Hepatocyte (in vitro differentiated cells): ENCODE measurements around the gene SLC9A3. TPM values are rescaled to one million over a fixed set of nuclear protein-coding genes. Genes with fewer than 3 reads are reported as not detected.

Experiments used
- DNase-seq: peaks from one replicate; pipeline ENCODE4 v3.0.0-alpha.2; 2016; ENCODE audit warnings: low spot score
- H2AFZ ChIP-seq: fragments of 200-600 bp; sonication (generic); 2 replicates; pipeline ENCODE4 v1.6.0; 2016; ENCODE audit warnings: antibody characterized with exemption, mild to moderate bottlenecking
- H3K27ac ChIP-seq: fragments of 200-600 bp; sonication (generic); 2 replicates; pipeline ENCODE4 v1.5.1; 2016; ENCODE audit warnings: mild to moderate bottlenecking
- H3K27me3 ChIP-seq: fragments of 200-600 bp; sonication (generic); 2 replicates; pipeline ENCODE4 v1.6.1; 2016
- H3K36me3 ChIP-seq: fragments of 200-600 bp; sonication (generic); replicated peaks from 2 replicates; pipeline ENCODE4 v1.5.1; 2016; ENCODE audit warnings: low read depth; ENCODE audit not compliant: insufficient read depth
- H3K4me1 ChIP-seq: fragments of 200-600 bp; sonication (generic); 2 replicates; pipeline ENCODE4 v1.5.1; 2016; ENCODE audit warnings: mild to moderate bottlenecking, moderate library complexity; ENCODE audit not compliant: insufficient read depth
- H3K4me2 ChIP-seq: fragments of 200-600 bp; sonication (generic); 2 replicates; pipeline ENCODE4 v1.6.0; 2016
- H3K4me3 ChIP-seq: fragments of 200-600 bp; sonication (generic); 2 replicates; pipeline ENCODE4 v1.5.1; 2016; ENCODE audit warnings: mild to moderate bottlenecking
- H3K79me2 ChIP-seq: fragments of 200-600 bp; sonication (generic); 2 replicates; pipeline ENCODE4 v1.6.0; 2017; ENCODE audit warnings: mild to moderate bottlenecking
- H3K9me2 ChIP-seq: fragments of 200-600 bp; sonication (generic); replicated peaks from 2 replicates; pipeline ENCODE4 v1.6.0; 2017; ENCODE audit warnings: mild to moderate bottlenecking; ENCODE audit not compliant: insufficient read depth
- H3K9me3 ChIP-seq: fragments of 200-600 bp; sonication (generic); 2 replicates; pipeline ENCODE4 v1.5.1; 2016; ENCODE audit warnings: low read depth, mild to moderate bottlenecking
- H4K20me1 ChIP-seq: fragments of 200-600 bp; sonication (generic); 2 replicates; pipeline ENCODE4 v1.6.0; 2016; ENCODE audit warnings: mild to moderate bottlenecking; ENCODE audit not compliant: insufficient read depth, poor library complexity, severe bottlenecking
- EZH2 ChIP-seq: fragments of 200-600 bp; sonication (generic); IDR thresholded peaks from 2 replicates; pipeline ENCODE4 v1.6.1; 2016; ENCODE audit warnings: antibody characterized with exemption, mild to moderate bottlenecking, borderline replicate concordance
- EZH2phosphoT487 ChIP-seq: fragments of 200-600 bp; sonication (generic); IDR thresholded peaks from one replicate; pipeline ENCODE4 v1.6.1; 2018; ENCODE audit warnings: antibody characterized with exemption, mild to moderate bottlenecking, low read depth, moderate library complexity; ENCODE audit not compliant: unreplicated experiment, severe bottlenecking
- WGBS: methylation state at CpG from one replicate; pipeline ENCODE4 v1.1.6; 2016; ENCODE audit warnings: low lambda C conversion rate; ENCODE audit errors: missing lambda C conversion rate; 5-methylcytosine and 5-hydroxymethylcytosine counted together
- polyA plus RNA-seq: library from polyadenylated mRNA; unstranded; fragments of >200 nt; fragmentation: Nextera tagmentation; extraction: Ambion mirVana; gene quantifications from 2 replicates; pipeline ENCODE4 v1.2.1, GENCODE V29; 2016
- total RNA-seq: library from RNA; depleted of rRNA; stranded (reverse); fragments of >200 nt; gene quantifications from 2 replicates; pipeline ENCODE4 v1.2.3, GENCODE V29; 2014
- TF ChIP-seq, protein P1 (sequence below): fragments of 200-600 bp; sonication (generic); IDR thresholded peaks from 2 replicates; pipeline ENCODE4 v1.5.1; 2016; ENCODE audit warnings: antibody characterized with exemption, mild to moderate bottlenecking; ENCODE audit not compliant: poor library complexity

Gene SLC9A3
- total and polyA plus RNA-seq, 2 experiments from 2014 or later: 4.8 to 7.4 TPM

DNA sequence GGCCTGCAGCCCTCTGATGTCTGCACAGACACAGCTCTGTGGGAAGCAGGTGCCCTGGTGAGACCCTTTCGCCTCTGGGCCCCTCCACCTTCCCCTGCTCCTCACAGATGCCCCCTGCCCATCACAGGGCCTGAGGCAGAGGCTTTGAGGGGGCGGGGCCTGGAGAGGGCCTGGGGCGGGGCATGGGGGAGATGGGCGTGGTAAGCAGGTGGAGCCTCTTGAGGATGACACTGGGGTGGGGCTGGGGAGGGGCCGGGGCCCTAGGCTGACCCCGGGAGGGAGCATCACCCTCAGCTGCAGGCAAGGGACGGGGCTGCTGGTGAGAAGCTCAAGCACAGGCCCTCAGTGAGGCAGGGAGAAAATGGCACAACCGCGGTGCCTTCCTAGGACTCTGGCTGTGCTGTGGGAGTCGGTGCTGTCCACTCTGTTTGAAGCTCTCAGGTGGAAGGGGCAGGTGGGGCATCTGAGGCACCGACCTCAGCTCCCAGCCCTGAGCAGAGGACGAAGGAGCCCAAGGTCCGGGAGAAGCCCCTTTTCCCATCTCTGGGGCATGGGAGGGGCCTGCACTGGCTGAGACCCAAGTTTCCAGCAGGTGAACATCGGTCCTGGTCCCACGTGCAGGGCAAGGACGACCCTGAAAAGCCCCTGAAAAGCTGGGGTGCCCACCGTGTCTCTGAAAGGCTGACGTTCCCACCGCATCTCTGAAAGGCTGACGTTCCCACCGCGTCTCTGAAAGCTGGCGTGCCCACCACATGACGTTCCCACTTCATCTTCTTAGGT, 17.5 kb upstream of the SLC9A3 start:
- Histone ChIP-seq H3K4me2 (no peak overlapping the region), H3K4me1 (peaks cover 3% of the 10 kb centered on the region), H3K27me3 (peaks cover 8% of the 10 kb centered on the region), H2AFZ (no peak overlapping the region), H3K36me3 (no peaks in the 10 kb centered on the region), H3K27ac (no peak overlapping the region), H3K79me2 (no peaks in the 10 kb centered on the region), H3K9me3 (no peaks in the 10 kb centered on the region), H3K9me2 (no peaks in the 10 kb centered on the region), H3K4me3 (no peak overlapping the region), H4K20me1 (no peaks in the 10 kb centered on the region)
- 86% methylated on average over 18 of the region's 24 CpGs for WGBS
- no peak for TF ChIP-seq EZH2phosphoT487
- no peak for DNase-seq

DNA sequence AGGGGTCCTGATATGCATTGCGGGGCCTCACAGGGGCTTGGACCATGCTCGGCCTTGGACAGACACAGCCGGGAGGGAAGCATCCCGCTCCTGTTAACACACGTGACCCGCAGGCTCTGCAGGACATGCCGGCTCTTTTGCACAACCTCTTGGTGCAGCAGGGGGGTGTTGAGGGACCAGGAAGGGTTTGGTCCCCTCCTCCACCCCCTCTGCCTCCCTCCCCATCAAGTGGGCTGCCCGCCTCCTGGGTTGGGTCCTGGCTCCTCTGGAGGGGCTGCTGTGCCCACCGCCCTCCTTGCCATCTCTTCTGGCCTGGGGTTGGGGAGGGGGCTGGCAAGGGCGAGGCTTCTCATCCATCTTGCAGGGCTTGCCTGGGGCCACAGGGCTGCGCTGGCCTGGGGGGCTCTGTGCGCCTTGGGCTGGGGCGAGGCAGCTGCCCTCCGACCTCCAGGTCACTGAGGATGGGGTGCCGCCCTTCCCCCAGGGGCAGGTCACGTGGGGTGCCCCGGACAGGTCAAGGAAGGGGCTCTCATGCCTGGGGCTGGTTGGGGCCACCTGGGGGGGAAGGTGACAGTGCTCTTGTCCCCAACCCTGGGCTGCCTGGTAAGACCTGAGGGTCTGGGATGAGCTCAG, 16.8 kb upstream of the SLC9A3 start:
- Histone ChIP-seq H3K4me2 (no peak overlapping the region), H3K79me2 (no peaks in the 10 kb centered on the region), H2AFZ (no peak overlapping the region), H3K9me2 (no peaks in the 10 kb centered on the region), H3K27ac (no peak overlapping the region), H4K20me1 (no peaks in the 10 kb centered on the region), H3K9me3 (no peaks in the 10 kb centered on the region), H3K4me3 (no peak overlapping the region), H3K36me3 (no peaks in the 10 kb centered on the region), H3K27me3 (peaks cover 8% of the 10 kb centered on the region), H3K4me1 (no peaks in the 10 kb centered on the region)
- WGBS: 85% methylated on average over 16 of the region's 17 CpGs
- TF ChIP-seq, protein P1, sequence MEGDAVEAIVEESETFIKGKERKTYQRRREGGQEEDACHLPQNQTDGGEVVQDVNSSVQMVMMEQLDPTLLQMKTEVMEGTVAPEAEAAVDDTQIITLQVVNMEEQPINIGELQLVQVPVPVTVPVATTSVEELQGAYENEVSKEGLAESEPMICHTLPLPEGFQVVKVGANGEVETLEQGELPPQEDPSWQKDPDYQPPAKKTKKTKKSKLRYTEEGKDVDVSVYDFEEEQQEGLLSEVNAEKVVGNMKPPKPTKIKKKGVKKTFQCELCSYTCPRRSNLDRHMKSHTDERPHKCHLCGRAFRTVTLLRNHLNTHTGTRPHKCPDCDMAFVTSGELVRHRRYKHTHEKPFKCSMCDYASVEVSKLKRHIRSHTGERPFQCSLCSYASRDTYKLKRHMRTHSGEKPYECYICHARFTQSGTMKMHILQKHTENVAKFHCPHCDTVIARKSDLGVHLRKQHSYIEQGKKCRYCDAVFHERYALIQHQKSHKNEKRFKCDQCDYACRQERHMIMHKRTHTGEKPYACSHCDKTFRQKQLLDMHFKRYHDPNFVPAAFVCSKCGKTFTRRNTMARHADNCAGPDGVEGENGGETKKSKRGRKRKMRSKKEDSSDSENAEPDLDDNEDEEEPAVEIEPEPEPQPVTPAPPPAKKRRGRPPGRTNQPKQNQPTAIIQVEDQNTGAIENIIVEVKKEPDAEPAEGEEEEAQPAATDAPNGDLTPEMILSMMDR: no peak
- TF ChIP-seq EZH2phosphoT487 (no peak), EZH2 (no peak)
- DNase-seq: no peak

DNA sequence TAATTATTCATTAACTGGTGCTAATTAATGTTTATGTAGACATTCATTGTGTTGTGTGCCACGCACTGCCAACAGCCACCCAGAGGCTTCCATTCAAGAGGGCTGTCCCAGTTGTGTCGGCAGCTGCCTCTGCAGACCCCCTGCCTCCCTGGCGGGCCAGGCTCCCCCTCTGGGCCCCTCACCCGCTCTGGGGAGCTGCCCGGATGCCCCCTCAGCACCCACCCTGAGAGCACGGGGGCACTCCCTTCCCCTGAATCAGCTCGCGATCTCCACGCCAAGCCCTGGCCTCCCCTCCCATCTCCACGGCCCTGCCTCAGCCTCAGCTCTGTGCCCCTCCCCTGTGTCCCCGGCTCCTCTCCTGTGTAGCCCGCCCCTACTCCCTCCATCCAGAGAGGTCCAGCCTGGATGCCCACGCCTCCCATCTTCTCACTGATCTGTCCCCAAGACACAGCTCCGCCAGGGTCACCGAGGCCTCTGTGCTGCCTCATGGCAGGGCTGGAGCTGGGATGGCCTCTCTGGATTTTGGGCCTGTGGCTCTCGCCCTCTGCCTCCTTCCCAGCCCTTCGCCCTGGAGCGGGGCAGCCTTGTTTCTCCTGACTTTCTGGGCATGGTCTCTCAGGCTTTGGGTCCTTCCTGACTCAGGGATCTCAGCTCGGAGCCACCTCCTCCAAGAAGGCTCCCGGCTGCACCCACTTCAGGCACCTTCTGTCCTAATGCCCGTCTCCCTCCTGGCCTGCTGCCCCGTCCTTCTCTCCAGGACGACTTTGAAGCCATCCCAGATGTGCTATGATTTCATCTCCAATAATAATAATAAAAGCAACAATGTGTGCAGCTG, 16.0 kb upstream of the SLC9A3 start:
- Histone ChIP-seq H3K79me2 (no peaks in the 10 kb centered on the region), H4K20me1 (no peaks in the 10 kb centered on the region), H3K4me2 (no peak overlapping the region), H3K9me3 (no peaks in the 10 kb centered on the region), H3K9me2 (no peaks in the 10 kb centered on the region), H3K4me1 (no peaks in the 10 kb centered on the region), H2AFZ (no peak overlapping the region), H3K27ac (no peak overlapping the region), H3K4me3 (no peak overlapping the region), H3K36me3 (no peaks in the 10 kb centered on the region), H3K27me3 (peaks cover 8% of the 10 kb centered on the region)
- DNase-seq: no peak
- 80% methylated on average over 15 of the region's 23 CpGs for WGBS
- TF ChIP-seq, protein P1: no peak
- TF ChIP-seq EZH2: no peak
- no peak for TF ChIP-seq EZH2phosphoT487
